Measurements from ENCODE around the gene OPCML. TPM values are rescaled to one million over a fixed set of nuclear protein-coding genes. Genes with fewer than 3 reads are reported as not detected.

Gene OPCML
- total and polyA plus RNA-seq, 2 experiments from 2014 or later: 1.2 to 4.4 TPM

GRCh38 chr11:133503236-133503635, 29.1 kb downstream of the OPCML start:
- Mint-ChIP-seq H3K9me3 (no peaks in the 10 kb centered on the region; the same call in 2 of the 3 replicates), H3K4me1 (peaks cover 32% of the 10 kb centered on the region), H3K4me3 (no peak overlapping the region), H3K36me3 (ENCODE audit: low read depth) (peaks cover under 1% of the 10 kb centered on the region; the same call in 1 of the 3 replicates), H3K27ac (no peak overlapping the region), H3K27me3 (ENCODE audit: insufficient read depth, low read depth, poor library complexity) (peaks cover 10% of the 10 kb centered on the region)
- H3K27me3 ChIP-seq (ENCODE audit: insufficient read depth): no peaks in the 10 kb centered on the region
- no peaks in the 10 kb centered on the region for H4K20me1 ChIP-seq (replicated peaks; ENCODE audit: insufficient read depth)
- H3K4me2 ChIP-seq: 0 out of 2 replicates have a peak overlapping the region, but pooled peaks have one; percentile 12
- H3K4me3 ChIP-seq: no peak overlapping the region
- H3F3A ChIP-seq (replicated peaks; ENCODE audit: low read depth): no peaks in the 10 kb centered on the region
- TF ChIP-seq POLR2AphosphoS5 (IDR thresholded peaks at IDR 0.05; ENCODE audit: low read depth) (no peak), EZH2 (IDR thresholded peaks at IDR 0.05; ENCODE audit: low read depth, unreplicated experiment) (no peak), ETS1 (IDR thresholded peaks at IDR 0.05) (no peak), STAT1 (IDR thresholded peaks at IDR 0.05; ENCODE audit: unreplicated experiment) (no peak), JUNB (IDR thresholded peaks at IDR 0.05; ENCODE audit: unreplicated experiment) (no peak), CTCF (conservative IDR thresholded peaks at IDR 0.05; ENCODE audit: low read depth in 2 of 2) (no peak), ZNF331 (CRISPR knock-in tag; IDR thresholded peaks at IDR 0.05; ENCODE audit: low read depth) (no peak), CREB1 (CRISPR knock-in tag; IDR thresholded peaks at IDR 0.05; ENCODE audit: low read depth) (no peak), ZNF462 (CRISPR knock-in tag; IDR thresholded peaks at IDR 0.05) (no peak), NANOG (IDR thresholded peaks at IDR 0.05; ENCODE audit: borderline replicate concordance) (no peak), EZH2phosphoT487 (IDR thresholded peaks at IDR 0.05; ENCODE audit: unreplicated experiment) (no peak), ZNF114 (CRISPR knock-in tag; IDR thresholded peaks at IDR 0.05) (no peak)
- TF ChIP-seq, protein P1, sequence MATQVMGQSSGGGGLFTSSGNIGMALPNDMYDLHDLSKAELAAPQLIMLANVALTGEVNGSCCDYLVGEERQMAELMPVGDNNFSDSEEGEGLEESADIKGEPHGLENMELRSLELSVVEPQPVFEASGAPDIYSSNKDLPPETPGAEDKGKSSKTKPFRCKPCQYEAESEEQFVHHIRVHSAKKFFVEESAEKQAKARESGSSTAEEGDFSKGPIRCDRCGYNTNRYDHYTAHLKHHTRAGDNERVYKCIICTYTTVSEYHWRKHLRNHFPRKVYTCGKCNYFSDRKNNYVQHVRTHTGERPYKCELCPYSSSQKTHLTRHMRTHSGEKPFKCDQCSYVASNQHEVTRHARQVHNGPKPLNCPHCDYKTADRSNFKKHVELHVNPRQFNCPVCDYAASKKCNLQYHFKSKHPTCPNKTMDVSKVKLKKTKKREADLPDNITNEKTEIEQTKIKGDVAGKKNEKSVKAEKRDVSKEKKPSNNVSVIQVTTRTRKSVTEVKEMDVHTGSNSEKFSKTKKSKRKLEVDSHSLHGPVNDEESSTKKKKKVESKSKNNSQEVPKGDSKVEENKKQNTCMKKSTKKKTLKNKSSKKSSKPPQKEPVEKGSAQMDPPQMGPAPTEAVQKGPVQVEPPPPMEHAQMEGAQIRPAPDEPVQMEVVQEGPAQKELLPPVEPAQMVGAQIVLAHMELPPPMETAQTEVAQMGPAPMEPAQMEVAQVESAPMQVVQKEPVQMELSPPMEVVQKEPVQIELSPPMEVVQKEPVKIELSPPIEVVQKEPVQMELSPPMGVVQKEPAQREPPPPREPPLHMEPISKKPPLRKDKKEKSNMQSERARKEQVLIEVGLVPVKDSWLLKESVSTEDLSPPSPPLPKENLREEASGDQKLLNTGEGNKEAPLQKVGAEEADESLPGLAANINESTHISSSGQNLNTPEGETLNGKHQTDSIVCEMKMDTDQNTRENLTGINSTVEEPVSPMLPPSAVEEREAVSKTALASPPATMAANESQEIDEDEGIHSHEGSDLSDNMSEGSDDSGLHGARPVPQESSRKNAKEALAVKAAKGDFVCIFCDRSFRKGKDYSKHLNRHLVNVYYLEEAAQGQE (IDR thresholded peaks at IDR 0.05; ENCODE audit: unreplicated experiment): no peak
- no peak overlapping the region for H2AFZ ChIP-seq
- no peak overlapping the region for H3K27ac ChIP-seq (ENCODE audit: low read depth)
- H3K79me2 ChIP-seq (replicated peaks; ENCODE audit: insufficient read depth): peaks cover 15% of the 10 kb centered on the region
- ATAC-seq (no peak), DNase-seq (ENCODE audit: low spot score) (no peak)
- no peaks in the 10 kb centered on the region for H3K9me2 ChIP-seq (ENCODE audit: insufficient read depth)
- no peaks in the 10 kb centered on the region for H3K36me3 ChIP-seq (ENCODE audit: insufficient read depth)
- peaks cover 33% of the 10 kb centered on the region for H3K4me1 ChIP-seq (ENCODE audit: insufficient read depth)

All from GM23338 (cell line).